HCT116 (cell line): Measurements from ENCODE around the gene MDFIC. TPM values are rescaled to one million over a fixed set of nuclear protein-coding genes. Genes with fewer than 3 reads are reported as not detected.
A peak's percentile ranks its signal among the peaks of the same experiment; 100 is the strongest.

Source experiments
- ATAC-seq: fragments of 200-7000 bp; cut with Tn5 transposase; 2 replicates; pipeline ENCODE4 v1.9.1; 2020; ENCODE audit warnings: mild to moderate bottlenecking, moderate library complexity
- BruUV-seq: library from RNA; stranded (reverse); fragments of 400-500 nt; replicated peaks from 2 replicates; lab custom pipeline; 2021; lab: Mats Ljungman, UMichigan
- CTCF ChIA-PET: fragments of 300-600 bp; sonication (Branson Sonifier 250); formaldehyde crosslinking; loops from one replicate; lab custom pipeline; 2021; ENCODE audit warnings: antibody characterized with exemption; lab: Charles Lee
- POLR2A ChIA-PET: fragments of 300-600, 350-600 bp; sonication (Branson Sonifier 250); formaldehyde crosslinking; loops from one replicate; lab custom pipeline; 2021; ENCODE audit warnings: antibody characterized with exemption; lab: Charles Lee
- RAD21 ChIA-PET, 2 experiments: fragments of 300-600 bp; sonication (Branson Sonifier 250); formaldehyde crosslinking; loops; one replicate each; lab custom pipeline; 2023; ENCODE audit warnings: low total read pairs in 2 of 2; ENCODE audit not compliant: uncharacterized antibody in 2 of 2, unreplicated experiment in 2 of 2, low non-redundant PET in 1 of 2; lab: Charles Lee
- DNase-seq: peaks from one replicate; pipeline ENCODE4 v3.0.0-alpha.2; 2010; ENCODE audit warnings: low read depth, low spot score
- H2AFZ ChIP-seq: fragments of 200-600 bp; shearing (Covaris generic), sonication (generic); 2 replicates; pipeline ENCODE4 v1.6.1; 2017; ENCODE audit warnings: low read depth, mixed run types, mixed read lengths, antibody characterized with exemption, low read length; ENCODE audit not compliant: poor library complexity, severe bottlenecking
- H3K27ac ChIP-seq: 2 replicates; pipeline ENCODE4 v1.5.1; 2012; ENCODE audit warnings: low read depth, low read length
- H3K27me3 ChIP-seq: fragments of 200-600 bp; sonication (generic); 2 replicates; pipeline ENCODE4 v1.6.1; 2016; ENCODE audit warnings: mixed run types, low read length, mixed read lengths; ENCODE audit not compliant: insufficient read depth
- H3K36me3 ChIP-seq, 2 experiments: fragments of 200-500 bp in 1 of 2; fragments of 200-600 bp in 1 of 2; sonication (Bioruptor generic) in 1 of 2; sonication (generic) in 1 of 2; 2 replicates each; pipeline versions ENCODE4 v1.5.1 to v1.6.1; 2014 to 2016; ENCODE audit warnings: low read length in 2 of 2, inconsistent platforms in 1 of 2, mixed read lengths in 1 of 2, mixed run types in 1 of 2; ENCODE audit not compliant: insufficient read depth in 2 of 2, control insufficient read depth in 1 of 2
- H3K4me1 ChIP-seq, 2 experiments: fragments of 200-600 bp in 1 of 2; sonication (generic) in 1 of 2; 2 replicates each; pipeline versions ENCODE4 v1.5.1 to v1.6.1; 2012 to 2017; ENCODE audit warnings: low read length in 2 of 2, inconsistent platforms in 1 of 2, mild to moderate bottlenecking in 1 of 2, mixed read lengths in 1 of 2, mixed run types in 1 of 2, moderate library complexity in 1 of 2; ENCODE audit not compliant: insufficient read depth in 2 of 2, control insufficient read depth in 1 of 2
- H3K4me2 ChIP-seq: fragments of 200-600 bp; sonication (generic); 2 replicates; pipeline ENCODE4 v1.6.1; 2017; ENCODE audit warnings: mixed run types, low read length, mixed read lengths
- H3K4me3 ChIP-seq, 2 experiments: fragments of 200-600 bp in 1 of 2; sonication (generic) in 1 of 2; replicated peaks in 1 of 2; 2 replicates each; pipeline ENCODE4 v1.5.1; 2011 to 2016; ENCODE audit warnings: low read length in 2 of 2, control low read depth in 1 of 2, low read depth in 1 of 2, mild to moderate bottlenecking in 1 of 2, mixed read lengths in 1 of 2, mixed run types in 1 of 2
- H3K79me2 ChIP-seq: fragments of 200-600 bp; sonication (generic); 2 replicates; pipeline ENCODE4 v1.6.1; 2017; ENCODE audit warnings: mild to moderate bottlenecking, mixed run types, low read length, moderate library complexity, mixed read lengths; ENCODE audit not compliant: insufficient read depth
- H3K9ac ChIP-seq: fragments of 200-600 bp; sonication (generic); 2 replicates; pipeline ENCODE4 v1.6.1; 2016; ENCODE audit warnings: low read length, mixed read lengths
- H3K9me2 ChIP-seq: fragments of 200-600 bp; sonication (generic), shearing (Covaris generic); 2 replicates; pipeline ENCODE4 v1.6.1; 2017; ENCODE audit warnings: mixed run types, mild to moderate bottlenecking, moderate library complexity; ENCODE audit not compliant: insufficient read depth
- H3K9me3 ChIP-seq, 2 experiments: fragments of 200-500 bp in 1 of 2; fragments of 200-600 bp in 1 of 2; sonication (Bioruptor generic) in 1 of 2; sonication (generic) in 1 of 2; 2 replicates each; pipeline ENCODE4 v1.6.1; 2014 to 2017; ENCODE audit warnings: low read length in 2 of 2, mixed read lengths in 2 of 2, inconsistent platforms in 1 of 2, low read depth in 1 of 2, mild to moderate bottlenecking in 1 of 2, mixed run types in 1 of 2, moderate library complexity in 1 of 2; ENCODE audit not compliant: control insufficient read depth in 1 of 2, insufficient read depth in 1 of 2
- H4K20me1 ChIP-seq: fragments of 200-600 bp; sonication (generic), shearing (Covaris generic); 2 replicates; pipeline ENCODE4 v1.6.1; 2017; ENCODE audit warnings: mixed run types, mild to moderate bottlenecking, moderate library complexity; ENCODE audit not compliant: insufficient read depth
- ATF3 ChIP-seq: IDR thresholded peaks from 2 replicates; pipeline ENCODE4 v1.6.1; 2012
- CBX3 ChIP-seq: IDR thresholded peaks from 2 replicates; pipeline ENCODE4 v1.6.1; 2012; ENCODE audit warnings: low read depth
- CEBPB ChIP-seq: IDR thresholded peaks from 2 replicates; pipeline ENCODE4 v1.6.1; 2012; ENCODE audit warnings: low read depth
- ELF1 ChIP-seq: IDR thresholded peaks from 2 replicates; pipeline ENCODE4 v1.6.1; 2012; ENCODE audit warnings: low read depth, borderline replicate concordance
- EZH2 ChIP-seq: fragments of 200-600 bp; sonication (generic); IDR thresholded peaks from 2 replicates; pipeline ENCODE4 v1.6.1; 2017; ENCODE audit warnings: antibody characterized with exemption, mixed run types
- FOSL1 ChIP-seq: IDR thresholded peaks from 2 replicates; pipeline ENCODE4 v1.6.1; 2012; ENCODE audit warnings: low read depth
- JUND ChIP-seq: IDR thresholded peaks from 2 replicates; pipeline ENCODE4 v1.6.1; 2012
- MAX ChIP-seq: IDR thresholded peaks from 2 replicates; pipeline ENCODE4 v1.6.1; 2012
- POLR2AphosphoS5 ChIP-seq: IDR thresholded peaks from 2 replicates; pipeline ENCODE4 v1.6.1; 2011; ENCODE audit warnings: mild to moderate bottlenecking, low read depth, low read length, moderate library complexity
- REST ChIP-seq: IDR thresholded peaks from 2 replicates; pipeline ENCODE4 v1.6.1; 2012; ENCODE audit warnings: low read depth
- SIN3A ChIP-seq: IDR thresholded peaks from 2 replicates; pipeline ENCODE4 v1.6.1; 2012; ENCODE audit warnings: low read depth
- SRF ChIP-seq: IDR thresholded peaks from 2 replicates; pipeline ENCODE4 v1.6.1; 2012; ENCODE audit warnings: low read depth
- intact Hi-C: fragments of 100-400 bp; cut with micrococcal nuclease; formaldehyde crosslinking; loops from 2 replicates; pipeline ENCODE4 v1.10.0; 2022
- total RNA-seq: library from RNA; stranded (reverse); gene quantifications from one replicate; pipeline ENCODE4 v1.2.1, GENCODE V29; 2021; ENCODE audit not compliant: unreplicated experiment
- TF ChIP-seq, protein P1 (sequence below): IDR thresholded peaks from 2 replicates; pipeline ENCODE4 v1.6.1; 2011; ENCODE audit warnings: mild to moderate bottlenecking, low read length, moderate library complexity; ENCODE audit not compliant: insufficient replicate concordance; ENCODE audit errors: extremely low read depth

MDFIC gene
- total RNA-seq, 1 experiment from 2014 or later, result 8.3 TPM

DNA sequence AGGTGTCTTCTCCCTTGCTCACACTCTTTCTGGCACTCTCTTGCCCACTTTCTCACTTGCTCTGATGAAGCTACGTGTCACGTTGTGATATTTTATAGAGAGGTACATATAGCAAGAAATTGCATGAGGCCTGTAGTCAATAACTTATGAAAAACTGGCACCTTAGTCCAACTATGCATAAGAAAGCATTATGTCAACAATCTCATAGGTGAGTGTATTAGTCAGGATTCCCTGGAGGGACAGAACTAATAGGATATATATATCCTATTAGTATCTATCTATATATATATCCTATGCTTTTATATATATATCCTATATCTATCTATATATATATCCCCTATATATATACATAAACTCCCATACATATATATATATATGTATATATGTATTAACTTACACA, 18.8 kb upstream of the MDFIC start:
- Histone ChIP-seq H3K9ac (no peak overlapping the region), H3K79me2 (no peaks in the 10 kb centered on the region), H4K20me1 (no peaks in the 10 kb centered on the region), H3K27me3 (no peaks in the 10 kb centered on the region), H3K4me3 (no peak overlapping the region), H3K4me1 (peaks cover 25 to 40% of the 10 kb centered on the region in 2 experiments), H3K9me3 (peaks cover 0 to under 1% of the 10 kb centered on the region in 2 experiments; a peak in 1 of 4 replicates), H3K36me3 (no peaks in the 10 kb centered on the region), H3K9me2 (no peaks in the 10 kb centered on the region), H2AFZ (peak overlapping the region; percentile 4), H3K4me2 (0 out of 2 replicates have a peak overlapping the region, but pooled peaks have one; percentile 61), H3K27ac (no peak overlapping the region)
- RAD21 ChIA-PET, result no interaction called here
- intact Hi-C loops, result no loop called here
- CTCF ChIA-PET, result no interaction called here
- no peak for TF ChIP-seq POLR2AphosphoS5
- no peak for TF ChIP-seq ATF3
- no peak for TF ChIP-seq REST
- TF ChIP-seq SRF, result no peak
- no peak for TF ChIP-seq FOSL1
- no peak for TF ChIP-seq SIN3A
- no peak for TF ChIP-seq MAX
- no peak for TF ChIP-seq CEBPB
- TF ChIP-seq CBX3, result no peak
- no peak for TF ChIP-seq JUND
- no peak for TF ChIP-seq ELF1
- TF ChIP-seq, protein P1, sequence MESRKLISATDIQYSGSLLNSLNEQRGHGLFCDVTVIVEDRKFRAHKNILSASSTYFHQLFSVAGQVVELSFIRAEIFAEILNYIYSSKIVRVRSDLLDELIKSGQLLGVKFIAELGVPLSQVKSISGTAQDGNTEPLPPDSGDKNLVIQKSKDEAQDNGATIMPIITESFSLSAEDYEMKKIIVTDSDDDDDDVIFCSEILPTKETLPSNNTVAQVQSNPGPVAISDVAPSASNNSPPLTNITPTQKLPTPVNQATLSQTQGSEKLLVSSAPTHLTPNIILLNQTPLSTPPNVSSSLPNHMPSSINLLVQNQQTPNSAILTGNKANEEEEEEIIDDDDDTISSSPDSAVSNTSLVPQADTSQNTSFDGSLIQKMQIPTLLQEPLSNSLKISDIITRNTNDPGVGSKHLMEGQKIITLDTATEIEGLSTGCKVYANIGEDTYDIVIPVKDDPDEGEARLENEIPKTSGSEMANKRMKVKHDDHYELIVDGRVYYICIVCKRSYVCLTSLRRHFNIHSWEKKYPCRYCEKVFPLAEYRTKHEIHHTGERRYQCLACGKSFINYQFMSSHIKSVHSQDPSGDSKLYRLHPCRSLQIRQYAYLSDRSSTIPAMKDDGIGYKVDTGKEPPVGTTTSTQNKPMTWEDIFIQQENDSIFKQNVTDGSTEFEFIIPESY, result no peak
- TF ChIP-seq EZH2, result no peak
- POLR2A ChIA-PET, result interaction anchor here (1.0 kb wide), 1 partner anchor 14 kb away, joined by 3 read pairs; no protein-coding TSS in a partner anchor
- no peak for DNase-seq
- no peak for ATAC-seq
- no TSS peak for BruUV-seq
